Measurements from ENCODE around the gene NAPA. TPM values are rescaled to one million over a fixed set of nuclear protein-coding genes. Genes with fewer than 3 reads are reported as not detected.

NAPA gene
- total RNA-seq, 1 donor from 2014 or later = 28.2 TPM

DNA sequence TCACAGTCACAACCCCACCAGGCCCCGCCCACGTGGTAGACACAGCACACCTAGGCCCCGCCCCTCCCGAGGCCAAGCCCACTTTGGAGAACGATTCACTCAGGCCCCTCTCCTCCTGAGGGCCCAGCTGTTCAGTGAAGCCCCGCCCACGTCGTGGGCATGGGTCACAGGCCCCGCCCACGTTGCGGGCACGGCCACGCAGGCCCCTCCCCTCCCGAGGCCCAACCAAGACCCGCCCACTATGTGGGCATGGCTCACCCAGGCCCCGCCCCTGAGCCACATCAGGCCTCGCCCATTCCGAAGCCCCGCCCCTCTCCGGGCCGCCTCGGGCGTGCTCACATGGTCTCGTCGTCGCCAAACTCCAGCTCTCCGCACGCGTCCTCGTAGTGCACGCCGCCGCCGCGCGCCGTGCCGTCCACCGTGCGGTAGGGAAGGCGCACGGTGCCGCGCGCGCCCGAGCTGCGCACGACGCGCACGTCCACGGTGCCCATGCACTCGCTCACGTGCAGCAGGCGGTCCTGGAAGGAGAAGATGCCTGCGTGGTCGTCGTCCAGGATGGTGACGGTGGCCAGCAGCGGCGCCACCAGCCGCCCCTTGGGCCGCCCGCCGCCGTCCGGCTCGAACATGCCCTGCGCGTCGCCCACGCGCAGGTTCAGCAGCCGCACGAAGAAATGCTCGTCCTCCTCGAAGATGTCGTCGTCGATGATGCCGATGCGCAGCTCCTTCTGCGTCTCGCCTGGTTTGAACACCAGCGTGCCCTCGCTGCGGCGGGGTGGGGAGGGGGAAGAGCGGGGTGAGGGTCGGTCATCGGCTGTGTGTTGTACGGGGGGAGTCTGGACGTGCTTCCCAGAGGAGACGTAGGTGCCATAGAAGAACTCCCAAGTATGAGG, 67.1 kb downstream of the NAPA start:
- Histone ChIP-seq H3K27me3 (ENCODE audit: control insufficient read depth in 3 of 3, insufficient read depth in 3 of 3, low read length in 3 of 3) (peaks cover 75 to 79% (median 76%) of the 10 kb centered on the region in 3 donors), H3K4me3 (ENCODE audit: low read length in 3 of 3) (peak overlapping the region in 1 of 3 donors; percentile 22)

GRCh38 chr19:47446534-47447469, 68.1 kb downstream of the NAPA start:
- Histone ChIP-seq H3K4me3 (ENCODE audit: low read length in 3 of 3) (no peak overlapping the region), H3K9me3 (ENCODE audit: control insufficient read depth in 3 of 3, low read length in 3 of 3) (no peaks in the 10 kb centered on the region), H3K27ac (ENCODE audit: low read depth, low read length) (no peak overlapping the region), H3K36me3 (ENCODE audit: control insufficient read depth in 3 of 3, insufficient read depth in 3 of 3, low read length in 3 of 3) (no peaks in the 10 kb centered on the region), H3K27me3 (ENCODE audit: control insufficient read depth in 3 of 3, insufficient read depth in 3 of 3, low read length in 3 of 3) (peaks cover 79 to 84% (median 80%) of the 10 kb centered on the region in 3 donors), H3K9ac (ENCODE audit: low read depth in 1 of 3, low read length in 3 of 3) (no peak overlapping the region), H3K4me1 (ENCODE audit: control insufficient read depth in 3 of 3, insufficient read depth in 3 of 3, low read length in 3 of 3) (peaks cover 0 to 15% (median 8%) of the 10 kb centered on the region in 3 donors)

More for the DNA sequence above, 67.1 kb downstream of the NAPA start:
- Histone ChIP-seq H3K9me3 (ENCODE audit: control insufficient read depth in 3 of 3, low read length in 3 of 3) (no peaks in the 10 kb centered on the region), H3K27ac (ENCODE audit: low read depth, low read length) (no peak overlapping the region), H3K9ac (ENCODE audit: low read depth in 1 of 3, low read length in 3 of 3) (no peak overlapping the region), H3K4me1 (ENCODE audit: control insufficient read depth in 3 of 3, insufficient read depth in 3 of 3, low read length in 3 of 3) (peaks cover 0 to 15% (median 8%) of the 10 kb centered on the region in 3 donors), H3K36me3 (ENCODE audit: control insufficient read depth in 3 of 3, insufficient read depth in 3 of 3, low read length in 3 of 3) (no peaks in the 10 kb centered on the region)

DNA sequence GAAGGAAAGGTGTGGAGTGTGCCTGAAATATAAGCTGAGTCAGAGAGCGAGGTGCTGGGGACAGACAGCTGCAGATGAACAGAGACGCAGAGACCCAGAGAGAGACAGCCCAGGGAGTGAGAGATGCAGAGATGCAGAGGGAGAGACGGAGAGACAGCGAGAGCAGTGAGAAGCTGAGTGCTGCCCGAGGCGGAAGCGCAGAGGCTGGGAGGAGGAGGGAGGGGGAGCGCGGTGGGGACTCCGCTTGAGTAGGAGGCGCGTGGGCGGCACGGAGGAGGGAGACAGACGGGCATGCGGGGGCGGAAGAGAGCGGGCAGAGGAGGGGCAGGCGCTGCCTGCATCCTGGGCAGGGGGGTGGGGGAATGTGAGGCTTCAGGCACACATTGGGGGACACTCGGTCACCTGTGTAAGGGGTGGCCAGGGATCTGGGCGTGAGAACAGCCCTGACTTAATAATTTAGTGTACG, 68.9 kb downstream of the NAPA start:
- Histone ChIP-seq H3K9me3 (ENCODE audit: control insufficient read depth in 3 of 3, low read length in 3 of 3) (no peaks in the 10 kb centered on the region), H3K27me3 (ENCODE audit: control insufficient read depth in 3 of 3, insufficient read depth in 3 of 3, low read length in 3 of 3) (peaks cover 79 to 85% (median 81%) of the 10 kb centered on the region in 3 donors), H3K27ac (ENCODE audit: low read depth, low read length) (no peak overlapping the region), H3K36me3 (ENCODE audit: control insufficient read depth in 3 of 3, insufficient read depth in 3 of 3, low read length in 3 of 3) (no peaks in the 10 kb centered on the region), H3K9ac (ENCODE audit: low read depth in 1 of 3, low read length in 3 of 3) (no peak overlapping the region), H3K4me1 (ENCODE audit: control insufficient read depth in 3 of 3, insufficient read depth in 3 of 3, low read length in 3 of 3) (peaks cover 0 to 15% (median 8%) of the 10 kb centered on the region in 3 donors), H3K4me3 (ENCODE audit: low read length in 3 of 3) (no peak overlapping the region)

GRCh38 chr19:47445527-47445926, 69.3 kb downstream of the NAPA start:
- H3K4me1 ChIP-seq (ENCODE audit: control insufficient read depth in 3 of 3, insufficient read depth in 3 of 3, low read length in 3 of 3) = peaks cover 0 to 15% (median 8%) of the 10 kb centered on the region in 3 donors
- no peaks in the 10 kb centered on the region for H3K9me3 ChIP-seq (ENCODE audit: control insufficient read depth in 3 of 3, low read length in 3 of 3)
- no peaks in the 10 kb centered on the region for H3K36me3 ChIP-seq (ENCODE audit: control insufficient read depth in 3 of 3, insufficient read depth in 3 of 3, low read length in 3 of 3)
- H3K4me3 ChIP-seq (ENCODE audit: low read length in 3 of 3) = no peak overlapping the region
- H3K27ac ChIP-seq (ENCODE audit: low read depth, low read length) = no peak overlapping the region
- no peak overlapping the region for H3K9ac ChIP-seq (ENCODE audit: low read depth in 1 of 3, low read length in 3 of 3)
- H3K27me3 ChIP-seq (ENCODE audit: control insufficient read depth in 3 of 3, insufficient read depth in 3 of 3, low read length in 3 of 3) = peaks cover 77 to 84% (median 81%) of the 10 kb centered on the region in 3 donors

- peaks cover 0 to 15% (median 8%) of the 10 kb centered on the region in 3 donors for H3K4me1 ChIP-seq (ENCODE audit: control insufficient read depth in 3 of 3, insufficient read depth in 3 of 3, low read length in 3 of 3)
- H3K27ac ChIP-seq (ENCODE audit: low read depth, low read length) = no peak overlapping the region
- no peak overlapping the region for H3K9ac ChIP-seq (ENCODE audit: low read depth in 1 of 3, low read length in 3 of 3)
- no peak overlapping the region for H3K4me3 ChIP-seq (ENCODE audit: low read length in 3 of 3)
- no peaks in the 10 kb centered on the region for H3K36me3 ChIP-seq (ENCODE audit: control insufficient read depth in 3 of 3, insufficient read depth in 3 of 3, low read length in 3 of 3)
- no peaks in the 10 kb centered on the region for H3K9me3 ChIP-seq (ENCODE audit: control insufficient read depth in 3 of 3, low read length in 3 of 3)
- H3K27me3 ChIP-seq (ENCODE audit: control insufficient read depth in 3 of 3, insufficient read depth in 3 of 3, low read length in 3 of 3) = peaks cover 69 to 76% (median 73%) of the 10 kb centered on the region in 3 donors
Observed at GRCh38 chr19:47444388-47444821, 70.5 kb downstream of the NAPA start.

DNA sequence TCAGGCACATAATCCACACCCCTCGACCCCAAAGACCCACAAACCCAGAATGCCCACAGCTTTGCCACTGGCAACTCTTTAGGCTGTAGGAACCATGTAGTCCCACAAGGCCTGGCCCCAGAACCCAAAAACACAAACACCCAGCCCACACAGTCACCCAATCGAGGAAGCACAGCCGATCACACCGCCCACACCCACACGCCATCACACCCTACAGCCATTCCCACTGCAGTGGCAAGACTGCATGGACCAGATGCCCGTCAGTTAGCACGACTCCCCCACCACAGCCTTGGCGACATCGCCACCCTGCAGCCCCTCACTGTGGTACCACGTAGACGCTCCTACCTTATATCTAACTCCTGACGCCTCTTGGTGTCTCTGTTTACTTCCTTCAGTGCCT, 71.5 kb downstream of the NAPA start:
- Histone ChIP-seq H3K4me1 (ENCODE audit: control insufficient read depth in 3 of 3, insufficient read depth in 3 of 3, low read length in 3 of 3) (peaks cover 0 to 15% (median 8%) of the 10 kb centered on the region in 3 donors), H3K9me3 (ENCODE audit: control insufficient read depth in 3 of 3, low read length in 3 of 3) (no peaks in the 10 kb centered on the region), H3K27me3 (ENCODE audit: control insufficient read depth in 3 of 3, insufficient read depth in 3 of 3, low read length in 3 of 3) (peaks cover 63 to 74% (median 70%) of the 10 kb centered on the region in 3 donors), H3K36me3 (ENCODE audit: control insufficient read depth in 3 of 3, insufficient read depth in 3 of 3, low read length in 3 of 3) (no peaks in the 10 kb centered on the region), H3K27ac (ENCODE audit: low read depth, low read length) (no peak overlapping the region), H3K4me3 (ENCODE audit: low read length in 3 of 3) (no peak overlapping the region), H3K9ac (ENCODE audit: low read depth in 1 of 3, low read length in 3 of 3) (no peak overlapping the region)

GRCh38 chr19:47438793-47439220, 76.1 kb downstream of the NAPA start:
- Histone ChIP-seq H3K9me3 (ENCODE audit: control insufficient read depth in 3 of 3, low read length in 3 of 3) (no peaks in the 10 kb centered on the region), H3K9ac (ENCODE audit: low read depth in 1 of 3, low read length in 3 of 3) (no peak overlapping the region), H3K27ac (ENCODE audit: low read depth, low read length) (no peak overlapping the region), H3K4me3 (ENCODE audit: low read length in 3 of 3) (no peak overlapping the region), H3K36me3 (ENCODE audit: control insufficient read depth in 3 of 3, insufficient read depth in 3 of 3, low read length in 3 of 3) (no peaks in the 10 kb centered on the region), H3K27me3 (ENCODE audit: control insufficient read depth in 3 of 3, insufficient read depth in 3 of 3, low read length in 3 of 3) (peaks cover 31 to 66% (median 33%) of the 10 kb centered on the region in 3 donors), H3K4me1 (ENCODE audit: control insufficient read depth in 3 of 3, insufficient read depth in 3 of 3, low read length in 3 of 3) (peaks cover 0 to 2% (median 0%) of the 10 kb centered on the region in 3 donors)

Other genes starting within 250 kb of the NAPA start
- 1.6 TPM for gene INAFM1, start 240.2 kb downstream of the NAPA start, total RNA-seq
- gene C5AR1, start 205.2 kb downstream of the NAPA start, total RNA-seq = 1.0 TPM
- gene C5AR2, start 182.9 kb downstream of the NAPA start, total RNA-seq = 0.52 TPM
- 7.8 TPM for gene DHX34, start 165.7 kb downstream of the NAPA start, total RNA-seq
- 9.4 TPM for gene MEIS3, start 95.5 kb downstream of the NAPA start, total RNA-seq
- gene SLC8A2, start 43.2 kb downstream of the NAPA start, total RNA-seq = under 0.01 TPM
- gene KPTN, start 30.8 kb downstream of the NAPA start, total RNA-seq = 2.1 TPM
- gene ZNF541, start 58.1 kb upstream of the NAPA start, total RNA-seq = not detected
- 3.7 TPM for gene BICRA, start 94.1 kb upstream of the NAPA start, total RNA-seq
- gene EHD2, start 198.4 kb upstream of the NAPA start, total RNA-seq = 63.2 TPM
- gene NOP53, start 230.5 kb upstream of the NAPA start, total RNA-seq = 93.9 TPM

Data from skeletal muscle tissue (tissue), 4 donors.